ENCODE results near the gene AHSG.

AHSG gene

DNA sequence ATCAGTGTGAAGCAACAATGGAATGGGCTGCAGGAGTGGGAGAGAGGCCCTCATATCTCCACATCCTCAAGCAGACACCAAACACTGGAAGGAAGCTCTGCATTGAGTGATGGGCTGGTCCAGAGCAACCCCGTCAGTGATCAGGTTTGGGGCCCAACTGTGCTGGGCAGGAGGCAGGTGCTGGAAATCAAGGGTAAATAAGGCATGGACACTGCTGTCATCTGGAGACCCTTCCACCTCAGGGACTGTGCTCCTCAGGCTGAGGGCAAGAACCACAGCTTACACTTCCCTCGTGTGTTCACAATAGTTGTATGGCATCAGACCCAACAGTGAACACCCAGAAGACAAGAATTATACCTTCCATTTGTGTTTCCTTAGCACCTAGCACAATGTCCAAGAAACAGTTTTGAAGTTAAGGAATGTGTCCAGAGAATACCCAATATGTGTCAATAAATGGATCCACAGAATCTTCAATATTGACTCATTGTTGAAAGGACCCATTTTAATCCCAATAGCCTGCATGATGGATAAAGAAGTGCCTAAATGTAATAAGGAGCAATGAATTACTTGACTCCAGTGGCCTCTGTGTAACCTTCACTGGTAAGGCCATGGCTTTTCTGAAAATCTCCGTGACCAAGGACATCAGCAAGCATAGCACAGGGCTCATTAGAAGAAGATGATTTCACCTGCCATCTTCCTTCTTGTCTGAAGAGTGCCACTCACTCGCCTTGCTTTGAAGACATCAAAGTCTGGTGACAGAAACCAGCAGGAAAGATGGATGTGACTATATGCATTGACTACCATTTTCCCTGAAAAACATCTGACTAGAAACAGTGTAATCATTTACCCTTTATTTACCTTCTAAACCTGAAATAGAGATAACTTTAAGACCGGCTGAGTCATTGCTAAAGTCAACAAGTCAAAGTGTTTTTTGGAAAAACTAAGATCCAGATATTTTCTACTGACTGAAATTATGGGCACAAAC, 7.0 kb upstream of the AHSG start:
- no peaks in the 10 kb centered on the region for H3K27me3 ChIP-seq (ENCODE audit: insufficient read depth, low read depth)
- no peak overlapping the region for H3K4me3 ChIP-seq (IDR thresholded peaks at IDR 0.05; ENCODE audit: insufficient read depth, low read depth, low read length)
- no peak overlapping the region for H3K27ac ChIP-seq
- H3K4me1 ChIP-seq (ENCODE audit: low read depth, poor library complexity, severe bottlenecking) = peaks cover 8% of the 10 kb centered on the region
- TF ChIP-seq CTCF (conservative IDR thresholded peaks at IDR 0.05; ENCODE audit: low read depth, low read length) = no peak
- no peak overlapping the region for H2AFZ ChIP-seq (ENCODE audit: low read depth)
- no peak overlapping the region for H3K9ac ChIP-seq
- H3K4me2 ChIP-seq = no peak overlapping the region
- H3K36me3 ChIP-seq (ENCODE audit: insufficient read depth) = no peaks in the 10 kb centered on the region
- H3K79me2 ChIP-seq (ENCODE audit: insufficient read depth, low read depth) = no peaks in the 10 kb centered on the region
- H4K20me1 ChIP-seq (ENCODE audit: insufficient read depth) = no peaks in the 10 kb centered on the region

- H3K36me3 ChIP-seq (ENCODE audit: insufficient read depth) = no peaks in the 10 kb centered on the region
- no peaks in the 10 kb centered on the region for H3K27me3 ChIP-seq (ENCODE audit: insufficient read depth, low read depth)
- H3K79me2 ChIP-seq (ENCODE audit: insufficient read depth, low read depth) = no peaks in the 10 kb centered on the region
- H4K20me1 ChIP-seq (ENCODE audit: insufficient read depth) = no peaks in the 10 kb centered on the region
- TF ChIP-seq CTCF (conservative IDR thresholded peaks at IDR 0.05; ENCODE audit: low read depth, low read length) = no peak
- no peak overlapping the region; the same call in 1 of the 2 replicates for H2AFZ ChIP-seq (ENCODE audit: low read depth)
- no peak overlapping the region for H3K9ac ChIP-seq
- H3K4me1 ChIP-seq (ENCODE audit: low read depth, poor library complexity, severe bottlenecking) = peaks cover 8% of the 10 kb centered on the region
- H3K4me3 ChIP-seq (IDR thresholded peaks at IDR 0.05; ENCODE audit: insufficient read depth, low read depth, low read length) = no peak overlapping the region
- no peak overlapping the region for H3K4me2 ChIP-seq
- H3K27ac ChIP-seq = no peak overlapping the region
These were observed 4.1 kb upstream of the AHSG start for GRCh38 chr3:186608624-186609215.

- H3K4me1 ChIP-seq (ENCODE audit: low read depth, poor library complexity, severe bottlenecking) = peaks cover 8% of the 10 kb centered on the region
- H3K36me3 ChIP-seq (ENCODE audit: insufficient read depth) = no peaks in the 10 kb centered on the region
- TF ChIP-seq CTCF (conservative IDR thresholded peaks at IDR 0.05; ENCODE audit: low read depth, low read length) = no peak
- H3K79me2 ChIP-seq (ENCODE audit: insufficient read depth, low read depth) = no peaks in the 10 kb centered on the region
- no peak overlapping the region for H3K9ac ChIP-seq
- no peak overlapping the region for H3K4me3 ChIP-seq (IDR thresholded peaks at IDR 0.05; ENCODE audit: insufficient read depth, low read depth, low read length)
- no peak overlapping the region for H3K4me2 ChIP-seq
- no peak overlapping the region for H3K27ac ChIP-seq
- no peaks in the 10 kb centered on the region for H4K20me1 ChIP-seq (ENCODE audit: insufficient read depth)
- H3K27me3 ChIP-seq (ENCODE audit: insufficient read depth, low read depth) = no peaks in the 10 kb centered on the region
- no peak overlapping the region; the same call in 1 of the 2 replicates for H2AFZ ChIP-seq (ENCODE audit: low read depth)
These were observed 3.5 kb upstream of the AHSG start for GRCh38 chr3:186609247-186609868.

DNA sequence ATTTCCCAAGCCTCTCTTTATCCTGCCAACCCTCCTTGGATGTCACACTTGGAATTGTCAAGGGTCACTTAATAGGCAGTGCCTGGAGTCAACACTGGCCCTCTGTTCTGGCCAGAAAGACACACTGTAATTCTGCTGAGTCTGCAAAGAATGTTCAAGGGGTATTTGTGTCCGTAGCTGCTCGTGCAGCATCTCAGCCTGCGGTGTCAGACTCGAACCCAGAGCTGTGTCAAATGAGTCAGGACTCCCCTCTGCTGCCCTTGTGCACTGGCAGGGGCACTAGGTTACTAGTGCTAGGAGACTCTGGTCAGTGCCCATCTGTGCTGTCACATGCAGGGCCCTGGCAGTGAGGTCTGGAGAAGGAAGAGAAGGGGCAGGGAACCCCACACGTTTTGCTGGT, 795 bp upstream of the AHSG start:
- Histone ChIP-seq H4K20me1 (ENCODE audit: insufficient read depth) (no peaks in the 10 kb centered on the region), H3K36me3 (ENCODE audit: insufficient read depth) (no peaks in the 10 kb centered on the region), H3K4me2 (no peak overlapping the region), H3K27me3 (ENCODE audit: insufficient read depth, low read depth) (no peaks in the 10 kb centered on the region), H3K27ac (no peak overlapping the region), H3K79me2 (ENCODE audit: insufficient read depth, low read depth) (no peaks in the 10 kb centered on the region), H3K9ac (no peak overlapping the region), H3K4me1 (ENCODE audit: low read depth, poor library complexity, severe bottlenecking) (peaks cover 21% of the 10 kb centered on the region), H2AFZ (ENCODE audit: low read depth) (no peak overlapping the region), H3K4me3 (IDR thresholded peaks at IDR 0.05; ENCODE audit: insufficient read depth, low read depth, low read length) (no peak overlapping the region)
- no peak for TF ChIP-seq CTCF (conservative IDR thresholded peaks at IDR 0.05; ENCODE audit: low read depth, low read length)
